GM23338 (cell line): ENCODE results near the gene TNS3. TPM values are rescaled to one million over a fixed set of nuclear protein-coding genes. Genes with fewer than 3 reads are reported as not detected.

Experiments
- ATAC-seq: fragments of 200-7000 bp; cut with Tn5 transposase; 3 replicates; pipeline ENCODE4 v1.9.1; 2020
- DNase-seq: peaks from one replicate; pipeline ENCODE4 v3.0.0-alpha.2; 2015; ENCODE audit warnings: low spot score
- H2AFZ ChIP-seq: fragments of 200-600 bp; sonication (generic); 2 replicates; pipeline ENCODE4 v1.8.0; 2016; ENCODE audit warnings: antibody characterized with exemption, mild to moderate bottlenecking, moderate library complexity
- H3F3A ChIP-seq: fragments of 200-600 bp; sonication (generic); replicated peaks from 2 replicates; pipeline ENCODE4 v1.8.0; 2017; ENCODE audit warnings: antibody characterized with exemption, mixed run types, low read depth
- H3K27ac ChIP-seq: fragments of 200-600 bp; sonication (generic); 2 replicates; pipeline ENCODE4 v1.6.1; 2016; ENCODE audit warnings: low read depth
- H3K27me3 ChIP-seq: fragments of 200-600 bp; sonication (generic); 2 replicates; pipeline ENCODE4 v1.8.0; 2016; ENCODE audit warnings: mild to moderate bottlenecking, mixed run types, moderate library complexity; ENCODE audit not compliant: insufficient read depth
- H3K36me3 ChIP-seq: fragments of 200-600 bp; sonication (generic); 2 replicates; pipeline ENCODE4 v1.8.0; 2016; ENCODE audit warnings: mild to moderate bottlenecking; ENCODE audit not compliant: insufficient read depth
- H3K4me1 ChIP-seq: fragments of 200-600 bp; sonication (generic); 2 replicates; pipeline ENCODE4 v1.8.0; 2016; ENCODE audit warnings: mild to moderate bottlenecking, moderate library complexity; ENCODE audit not compliant: insufficient read depth
- H3K4me2 ChIP-seq: fragments of 200-600 bp; sonication (generic); 2 replicates; pipeline ENCODE4 v1.7.1; 2017; ENCODE audit warnings: mixed run types
- H3K4me3 ChIP-seq: fragments of 200-600 bp; sonication (generic); 2 replicates; pipeline ENCODE4 v1.6.1; 2016; ENCODE audit warnings: mixed run types
- H3K79me2 ChIP-seq: fragments of 200-600 bp; sonication (generic); replicated peaks from 2 replicates; pipeline ENCODE4 v1.8.0; 2017; ENCODE audit warnings: mild to moderate bottlenecking; ENCODE audit not compliant: insufficient read depth
- H3K9me2 ChIP-seq: fragments of 200-600 bp; sonication (generic); 2 replicates; pipeline ENCODE4 v1.8.0; 2017; ENCODE audit not compliant: insufficient read depth
- H4K20me1 ChIP-seq: fragments of 200-600 bp; sonication (generic); replicated peaks from 2 replicates; pipeline ENCODE4 v1.8.0; 2017; ENCODE audit warnings: mild to moderate bottlenecking; ENCODE audit not compliant: insufficient read depth
- H3K27ac Mint-ChIP-seq: 2 replicates; pipeline ENCODE4 v1.8.0; 2020; ENCODE audit warnings: inconsistent platforms, mild to moderate bottlenecking, moderate library complexity, mixed read lengths
- H3K27me3 Mint-ChIP-seq: 3 replicates; pipeline ENCODE4 v1.8.0; 2022; ENCODE audit warnings: low read depth, mild to moderate bottlenecking, moderate library complexity, mixed read lengths, inconsistent platforms; ENCODE audit not compliant: insufficient read depth, poor library complexity
- H3K36me3 Mint-ChIP-seq: 3 replicates; pipeline ENCODE4 v1.8.0; 2021; ENCODE audit warnings: low read depth, mild to moderate bottlenecking, inconsistent platforms, moderate library complexity, mixed read lengths
- H3K4me1 Mint-ChIP-seq: 3 replicates; pipeline ENCODE4 v1.8.0; 2020; ENCODE audit warnings: mild to moderate bottlenecking, inconsistent platforms, mixed read lengths
- H3K4me3 Mint-ChIP-seq: 3 replicates; pipeline ENCODE4 v1.8.0; 2021; ENCODE audit warnings: moderate library complexity, mild to moderate bottlenecking, inconsistent platforms, mixed read lengths
- H3K9me3 Mint-ChIP-seq: 3 replicates; pipeline ENCODE4 v1.8.0; 2020; ENCODE audit warnings: moderate library complexity, mild to moderate bottlenecking, inconsistent platforms, mixed read lengths
- CREB1 ChIP-seq: fragments of 250-450 bp; sonication (Bioruptor Pico); IDR thresholded peaks from 2 replicates; pipeline ENCODE4 v1.5.0; 2020; ENCODE audit warnings: low read depth, mild to moderate bottlenecking, moderate library complexity
- CTCF ChIP-seq, 2 experiments: fragments of 200-600 bp in 1 of 2; sonication (generic) in 1 of 2; conservative IDR thresholded peaks; 2 replicates each; pipeline versions ENCODE4 v1.5.1 to v1.6.1; 2016 to 2017; ENCODE audit warnings: antibody characterized with exemption in 2 of 2, low read depth in 2 of 2, mild to moderate bottlenecking in 2 of 2, moderate library complexity in 1 of 2
- ETS1 ChIP-seq: IDR thresholded peaks from 2 replicates; pipeline ENCODE4 v1.6.1; 2016; ENCODE audit warnings: antibody characterized with exemption
- EZH2 ChIP-seq: fragments of 200-600 bp; sonication (generic); IDR thresholded peaks from one replicate; pipeline ENCODE4 v1.8.0; 2017; ENCODE audit warnings: antibody characterized with exemption, mild to moderate bottlenecking, low read depth; ENCODE audit not compliant: unreplicated experiment
- EZH2phosphoT487 ChIP-seq: fragments of 200-600 bp; sonication (generic); IDR thresholded peaks from one replicate; pipeline ENCODE4 v1.8.1; 2018; ENCODE audit warnings: antibody characterized with exemption; ENCODE audit not compliant: unreplicated experiment
- JUNB ChIP-seq: IDR thresholded peaks from one replicate; pipeline ENCODE4 v1.6.1; 2016; ENCODE audit warnings: antibody characterized with exemption; ENCODE audit not compliant: unreplicated experiment
- NANOG ChIP-seq: IDR thresholded peaks from 2 replicates; pipeline ENCODE4 v1.6.1; 2016; ENCODE audit warnings: antibody characterized with exemption, borderline replicate concordance
- POLR2AphosphoS5 ChIP-seq: IDR thresholded peaks from 2 replicates; pipeline ENCODE4 v1.6.1; 2016; ENCODE audit warnings: antibody characterized with exemption, low read depth
- REST ChIP-seq: IDR thresholded peaks from one replicate; pipeline ENCODE4 v1.6.1; 2018; ENCODE audit warnings: antibody characterized with exemption; ENCODE audit not compliant: unreplicated experiment
- STAT1 ChIP-seq: IDR thresholded peaks from one replicate; pipeline ENCODE4 v1.6.1; 2016; ENCODE audit warnings: antibody characterized with exemption; ENCODE audit not compliant: unreplicated experiment
- ZNF114 ChIP-seq: fragments of 250-450 bp; sonication (Bioruptor Pico); IDR thresholded peaks from 2 replicates; pipeline ENCODE4 v1.5.0; 2020; ENCODE audit warnings: mild to moderate bottlenecking, moderate library complexity
- ZNF331 ChIP-seq: fragments of 250-450 bp; sonication (Bioruptor Pico); IDR thresholded peaks from 2 replicates; pipeline ENCODE4 v1.5.0; 2020; ENCODE audit warnings: low read depth, mild to moderate bottlenecking, moderate library complexity
- ZNF462 ChIP-seq: fragments of 250-450 bp; sonication (Bioruptor Pico); IDR thresholded peaks from 2 replicates; pipeline ENCODE4 v1.5.0; 2020; ENCODE audit warnings: mild to moderate bottlenecking, moderate library complexity
- polyA plus RNA-seq: library from polyadenylated mRNA; unstranded; fragments of >200 nt; fragmentation: Nextera tagmentation; extraction: Ambion mirVana; gene quantifications from 2 replicates; pipeline ENCODE4 v1.2.1, GENCODE V29; 2016
- total RNA-seq: library from RNA; depleted of rRNA; stranded (reverse); fragments of >200 nt; shearing (Covaris generic); gene quantifications from 2 replicates; pipeline ENCODE4 v1.2.3, GENCODE V29; 2014

The TNS3 gene
- total and polyA plus RNA-seq, 2 experiments from 2014 or later = 6.2 to 28.7 TPM

GRCh38 chr7:47361746-47362215 lies 220.1 kb downstream of the TNS3 start:
- H3K27ac Mint-ChIP-seq = no peak overlapping the region
- Histone ChIP-seq H3K4me3 (no peak overlapping the region), H3K4me2 (no peak overlapping the region), H4K20me1 (no peaks in the 10 kb centered on the region), H3K27ac (no peak overlapping the region), H3K79me2 (0 out of 2 replicates have a peak, but pooled peaks cover 5% of the 10 kb centered on the region), H3K36me3 (no peaks in the 10 kb centered on the region), H3F3A (no peaks in the 10 kb centered on the region), H2AFZ (no peak overlapping the region), H3K27me3 (no peaks in the 10 kb centered on the region), H3K4me1 (no peaks in the 10 kb centered on the region), H3K9me2 (peaks cover 4% of the 10 kb centered on the region; the same call in 1 of the 2 replicates)
- peaks cover 3% of the 10 kb centered on the region; the same call in 1 of the 3 replicates for H3K4me1 Mint-ChIP-seq
- TF ChIP-seq ZNF331 (CRISPR knock-in tag) (no peak), REST (no peak), JUNB (no peak), ETS1 (no peak), ZNF114 (CRISPR knock-in tag) (no peak), ZNF462 (CRISPR knock-in tag) (no peak), EZH2 (no peak), CREB1 (CRISPR knock-in tag) (no peak), NANOG (no peak), CTCF (conservative IDR thresholded peaks at IDR 0.05; ENCODE audit: low read depth in 2 of 2) (no peak), STAT1 (no peak), POLR2AphosphoS5 (no peak), EZH2phosphoT487 (no peak)
- no peak overlapping the region for H3K4me3 Mint-ChIP-seq
- ATAC-seq (no peak), DNase-seq (no peak)
- peaks cover 2% of the 10 kb centered on the region for H3K27me3 Mint-ChIP-seq
- no peaks in the 10 kb centered on the region for H3K9me3 Mint-ChIP-seq
- no peaks in the 10 kb centered on the region; the same call in 2 of the 3 replicates for H3K36me3 Mint-ChIP-seq
